HepG2 (cell line): ENCODE results near the gene MXD3. TPM values are rescaled to one million over a fixed set of nuclear protein-coding genes. Genes with fewer than 3 reads are reported as not detected.

Experiments
- ATAC-seq: fragments of 200-7000 bp; cut with Tn5 transposase; 3 replicates; pipeline ENCODE4 v1.9.1; 2020; ENCODE audit warnings: mild to moderate bottlenecking, moderate library complexity
- BruUV-seq: library from RNA; stranded (reverse); fragments of 400-500 nt; replicated peaks from 2 replicates; lab custom pipeline; 2021; lab: Mats Ljungman, UMichigan
- CTCF ChIA-PET: fragments of 300-600 bp; formaldehyde crosslinking; extraction: SDS; loops from one replicate; lab custom pipeline; 2021; ENCODE audit warnings: low total read pairs, inconsistent platforms, low intra/inter-chr PET ratio; lab: Yijun Ruan, JAX
- POLR2A ChIA-PET: fragments of 350-600 bp; sonication (Branson Sonifier 250); formaldehyde crosslinking; loops from one replicate; lab custom pipeline; 2020; ENCODE audit warnings: antibody characterized with exemption, inconsistent platforms; lab: Yijun Ruan, JAX
- DNase-seq: peaks from one replicate; pipeline ENCODE4 v3.0.0-alpha.2; 2015; ENCODE audit warnings: low spot score
- FAIRE-seq: peaks from 3 replicates; lab custom pipeline; 2011; peaks lifted over from hg19 to GRCh38; lab: Jason Lieb, UNC
- H2AFZ ChIP-seq: one replicate; pipeline ENCODE4 v1.6.1; 2011; ENCODE audit warnings: low read length, inconsistent platforms
- H3K27ac ChIP-seq: fragments of 300-600 bp; 3 replicates; pipeline ENCODE4 v1.8.0; 2011; ENCODE audit warnings: mixed run types, mild to moderate bottlenecking, mixed read lengths, low read length, inconsistent platforms; ENCODE audit not compliant: insufficient read depth; ENCODE audit errors: extremely low read length
- H3K27me3 ChIP-seq, 2 experiments: fragments of 200-600 bp in 1 of 2; 2 replicates in 1 of 2; 3 replicates in 1 of 2; pipeline versions ENCODE4 v1.6.0 to v1.8.0; 2011; ENCODE audit warnings: low read length in 2 of 2, mild to moderate bottlenecking in 2 of 2, moderate library complexity in 2 of 2, inconsistent platforms in 1 of 2; ENCODE audit not compliant: insufficient read depth in 2 of 2, control insufficient read depth in 1 of 2
- H3K36me3 ChIP-seq, 2 experiments: fragments of 200-600 bp in 1 of 2; replicated peaks in 1 of 2; 2 replicates in 1 of 2; 3 replicates in 1 of 2; pipeline versions ENCODE4 v1.5.1 to v1.8.0; 2011; ENCODE audit warnings: low read length in 2 of 2, inconsistent platforms in 1 of 2; ENCODE audit not compliant: insufficient read depth in 2 of 2, control insufficient read depth in 1 of 2
- H3K4me1 ChIP-seq: 2 replicates; pipeline ENCODE4 v1.5.1; 2012; ENCODE audit warnings: low read length, inconsistent platforms; ENCODE audit not compliant: insufficient read depth
- H3K4me2 ChIP-seq: 2 replicates; pipeline ENCODE4 v1.6.0; 2011; ENCODE audit warnings: low read depth, low read length, inconsistent platforms
- H3K4me3 ChIP-seq, 3 experiments: fragments of 200-600 bp in 1 of 3; sonication (generic), shearing (Covaris generic) in 1 of 3; replicated peaks in 1 of 3; 2 replicates each; pipeline ENCODE4 v1.5.1; 2011 to 2016; ENCODE audit warnings: low read length in 3 of 3, inconsistent platforms in 2 of 3, low read depth in 2 of 3, mild to moderate bottlenecking in 2 of 3, control low read depth in 1 of 3, mixed read lengths in 1 of 3; ENCODE audit not compliant: insufficient read depth in 1 of 3
- H3K79me2 ChIP-seq: one replicate; pipeline ENCODE4 v1.6.1; 2011; ENCODE audit warnings: low read length, inconsistent platforms; ENCODE audit not compliant: insufficient read depth
- H3K9ac ChIP-seq: 2 replicates; pipeline ENCODE4 v1.6.0; 2011; ENCODE audit warnings: mild to moderate bottlenecking, low read depth, low read length, inconsistent platforms; ENCODE audit not compliant: insufficient read depth
- H3K9me3 ChIP-seq: 2 replicates; pipeline ENCODE4 v1.5.1; 2012; ENCODE audit warnings: mild to moderate bottlenecking, low read length
- H4K20me1 ChIP-seq: 2 replicates; pipeline ENCODE4 v1.6.0; 2011; ENCODE audit warnings: inconsistent platforms, mild to moderate bottlenecking, low read length, moderate library complexity; ENCODE audit not compliant: insufficient read depth
- CREB1 ChIP-seq, 2 experiments: fragments of 450-650 bp in 1 of 2; IDR thresholded peaks; 2 replicates each; pipeline ENCODE4 v1.6.1; 2016 to 2017; ENCODE audit warnings: control low read depth in 1 of 2, mild to moderate bottlenecking in 1 of 2, missing compliant biosample characterization in 1 of 2, missing genetic modification characterization in 1 of 2
- NAIF1 ChIP-seq: sonication (generic); formaldehyde crosslinking; IDR thresholded peaks from 2 replicates; pipeline ENCODE4 v1.5.0; 2020; ENCODE audit warnings: mild to moderate bottlenecking, missing genetic modification reagents, borderline replicate concordance
- U2AF1 ChIP-seq: fragments of 200-400 bp; formaldehyde crosslinking; optimal IDR thresholded peaks from 2 replicates; pipeline ENCODE3; 2017; ENCODE audit warnings: mild to moderate bottlenecking, low read depth, low read length
- ZFP37 ChIP-seq: sonication (generic); formaldehyde crosslinking; IDR thresholded peaks from 2 replicates; pipeline ENCODE4 v1.4.0; 2020; ENCODE audit warnings: missing genetic modification reagents, borderline replicate concordance
- ZMYM2 ChIP-seq: sonication (generic); formaldehyde crosslinking; IDR thresholded peaks from 2 replicates; pipeline ENCODE4 v1.8.0; 2022; ENCODE audit warnings: mild to moderate bottlenecking, missing genetic modification reagents
- ZNF317 ChIP-seq: sonication (generic); formaldehyde crosslinking; IDR thresholded peaks from 2 replicates; pipeline ENCODE4 v1.5.0; 2020; ENCODE audit warnings: mild to moderate bottlenecking, missing genetic modification reagents
- WGBS: methylation state at CpG from one replicate; pipeline ENCODE4 v1.1.6; 2017; ENCODE audit warnings: low lambda C conversion rate; 5-methylcytosine and 5-hydroxymethylcytosine counted together
- in situ Hi-C: cut with HindIII; loops from 2 replicates; pipeline ENCODE4 v1.10.0; 2017; ENCODE audit warnings: low pct_unique_long_range_greater_than_20kb; ENCODE audit not compliant: extremely low pct_ligation_motif_present
- intact Hi-C: fragments of 100-400 bp; cut with micrococcal nuclease; formaldehyde crosslinking; loops from one replicate; pipeline ENCODE4 v1.10.0; 2022; ENCODE audit not compliant: unreplicated experiment
- polyA plus RNA-seq, 8 experiments: library from polyadenylated mRNA; depleted of rRNA in 3 of 8; stranded (reverse) in 7 of 8; unstranded in 1 of 8; fragments of >200 nt; fragmentation: Illumina TruSeq in 4 of 8; extraction: Trizol in 4 of 8; gene quantifications; 2 replicates each; pipeline versions ENCODE4 v1.2.1 to v1.2.3, GENCODE V29; 2011 to 2016; ENCODE audit warnings: low read depth in 4 of 8, missing spikeins in 1 of 8, mixed read lengths in 1 of 8; ENCODE audit not compliant: insufficient read depth in 1 of 8
- total RNA-seq, 5 experiments: library from RNA; depleted of rRNA; stranded (reverse); fragments of >200 nt; fragmentation: Illumina TruSeq; extraction: Trizol; gene quantifications; 2 replicates each; pipeline ENCODE4 v1.2.3, GENCODE V29; 2016; ENCODE audit warnings: low read depth in 1 of 5
- TF ChIP-seq, protein P1 (sequence below): IDR thresholded peaks from 2 replicates; pipeline ENCODE4 v1.6.1; 2012; ENCODE audit warnings: low read length, improper control_type of control experiment
- TF ChIP-seq, protein P2 (sequence below): sonication (generic); formaldehyde crosslinking; IDR thresholded peaks from 2 replicates; pipeline ENCODE4 v1.5.0; 2020; ENCODE audit warnings: mild to moderate bottlenecking, missing genetic modification reagents
- TF ChIP-seq, protein P3 (sequence below): sonication (generic); formaldehyde crosslinking; IDR thresholded peaks from 2 replicates; pipeline ENCODE4 v1.8.0; 2022; ENCODE audit warnings: mild to moderate bottlenecking, missing genetic modification reagents, borderline replicate concordance

The MXD3 gene
- total and polyA plus RNA-seq, 2 of the 13 experiments (the other 11 are each of a cell fraction or from before 2014, with no cell fraction given): 10.5 to 12.8 TPM

- DNase-seq (no peak), FAIRE-seq (no peak), ATAC-seq (no peak)
- H3K27me3 ChIP-seq: no peaks in the 10 kb centered on the region; a peak in 1 of 5 replicates
- H3K4me2 ChIP-seq: no peak overlapping the region
- no peak overlapping the region for H3K9ac ChIP-seq
- TF ChIP-seq U2AF1 (no peak), CREB1 (IDR thresholded peaks at IDR 0.05) (peak; percentile 34; the same call in 1 of the 2 replicates), CREB1 (CRISPR knock-in tag; IDR thresholded peaks at IDR 0.05) (no peak)
- ChIA-PET POLR2A (no interaction called here), CTCF (no interaction called here)
- 3% methylated on average over 2 of the region's 2 CpGs for WGBS
- H3K79me2 ChIP-seq: no peaks in the 10 kb centered on the region
- H3K4me1 ChIP-seq: no peaks in the 10 kb centered on the region
- H3K36me3 ChIP-seq: no peaks in the 10 kb centered on the region
- no peaks in the 10 kb centered on the region for H3K9me3 ChIP-seq
- in situ Hi-C loops: no loop called here
- intact Hi-C loops: no loop called here
- no peak overlapping the region for H2AFZ ChIP-seq
- H3K4me3 ChIP-seq: no peak overlapping the region
- no peaks in the 10 kb centered on the region for H4K20me1 ChIP-seq
- no TSS peak for BruUV-seq
- no peak overlapping the region for H3K27ac ChIP-seq
These were observed 23.5 kb downstream of the MXD3 start for GRCh38 chr5:177288191-177288590.

- no peak for DNase-seq
- Histone ChIP-seq H3K4me3 (no peak overlapping the region), H3K9ac (no peak overlapping the region), H3K27ac (no peak overlapping the region)
- intact Hi-C loops: no loop called here
- BruUV-seq: no TSS peak
- WGBS: 7% methylated on average over 1 of the region's 1 CpG
- TF ChIP-seq NAIF1: no peak
- TF ChIP-seq, protein P1, sequence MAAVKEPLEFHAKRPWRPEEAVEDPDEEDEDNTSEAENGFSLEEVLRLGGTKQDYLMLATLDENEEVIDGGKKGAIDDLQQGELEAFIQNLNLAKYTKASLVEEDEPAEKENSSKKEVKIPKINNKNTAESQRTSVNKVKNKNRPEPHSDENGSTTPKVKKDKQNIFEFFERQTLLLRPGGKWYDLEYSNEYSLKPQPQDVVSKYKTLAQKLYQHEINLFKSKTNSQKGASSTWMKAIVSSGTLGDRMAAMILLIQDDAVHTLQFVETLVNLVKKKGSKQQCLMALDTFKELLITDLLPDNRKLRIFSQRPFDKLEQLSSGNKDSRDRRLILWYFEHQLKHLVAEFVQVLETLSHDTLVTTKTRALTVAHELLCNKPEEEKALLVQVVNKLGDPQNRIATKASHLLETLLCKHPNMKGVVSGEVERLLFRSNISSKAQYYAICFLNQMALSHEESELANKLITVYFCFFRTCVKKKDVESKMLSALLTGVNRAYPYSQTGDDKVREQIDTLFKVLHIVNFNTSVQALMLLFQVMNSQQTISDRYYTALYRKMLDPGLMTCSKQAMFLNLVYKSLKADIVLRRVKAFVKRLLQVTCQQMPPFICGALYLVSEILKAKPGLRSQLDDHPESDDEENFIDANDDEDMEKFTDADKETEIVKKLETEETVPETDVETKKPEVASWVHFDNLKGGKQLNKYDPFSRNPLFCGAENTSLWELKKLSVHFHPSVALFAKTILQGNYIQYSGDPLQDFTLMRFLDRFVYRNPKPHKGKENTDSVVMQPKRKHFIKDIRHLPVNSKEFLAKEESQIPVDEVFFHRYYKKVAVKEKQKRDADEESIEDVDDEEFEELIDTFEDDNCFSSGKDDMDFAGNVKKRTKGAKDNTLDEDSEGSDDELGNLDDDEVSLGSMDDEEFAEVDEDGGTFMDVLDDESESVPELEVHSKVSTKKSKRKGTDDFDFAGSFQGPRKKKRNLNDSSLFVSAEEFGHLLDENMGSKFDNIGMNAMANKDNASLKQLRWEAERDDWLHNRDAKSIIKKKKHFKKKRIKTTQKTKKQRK: no peak
- TF ChIP-seq ZMYM2 (CRISPR knock-in tag): no peak
- TF ChIP-seq, protein P2, sequence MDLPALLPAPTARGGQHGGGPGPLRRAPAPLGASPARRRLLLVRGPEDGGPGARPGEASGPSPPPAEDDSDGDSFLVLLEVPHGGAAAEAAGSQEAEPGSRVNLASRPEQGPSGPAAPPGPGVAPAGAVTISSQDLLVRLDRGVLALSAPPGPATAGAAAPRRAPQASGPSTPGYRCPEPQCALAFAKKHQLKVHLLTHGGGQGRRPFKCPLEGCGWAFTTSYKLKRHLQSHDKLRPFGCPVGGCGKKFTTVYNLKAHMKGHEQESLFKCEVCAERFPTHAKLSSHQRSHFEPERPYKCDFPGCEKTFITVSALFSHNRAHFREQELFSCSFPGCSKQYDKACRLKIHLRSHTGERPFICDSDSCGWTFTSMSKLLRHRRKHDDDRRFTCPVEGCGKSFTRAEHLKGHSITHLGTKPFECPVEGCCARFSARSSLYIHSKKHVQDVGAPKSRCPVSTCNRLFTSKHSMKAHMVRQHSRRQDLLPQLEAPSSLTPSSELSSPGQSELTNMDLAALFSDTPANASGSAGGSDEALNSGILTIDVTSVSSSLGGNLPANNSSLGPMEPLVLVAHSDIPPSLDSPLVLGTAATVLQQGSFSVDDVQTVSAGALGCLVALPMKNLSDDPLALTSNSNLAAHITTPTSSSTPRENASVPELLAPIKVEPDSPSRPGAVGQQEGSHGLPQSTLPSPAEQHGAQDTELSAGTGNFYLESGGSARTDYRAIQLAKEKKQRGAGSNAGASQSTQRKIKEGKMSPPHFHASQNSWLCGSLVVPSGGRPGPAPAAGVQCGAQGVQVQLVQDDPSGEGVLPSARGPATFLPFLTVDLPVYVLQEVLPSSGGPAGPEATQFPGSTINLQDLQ (CRISPR knock-in tag): no peak
- no peak for TF ChIP-seq ZNF317 (CRISPR knock-in tag)
- no peak for TF ChIP-seq ZFP37
- TF ChIP-seq, protein P3, sequence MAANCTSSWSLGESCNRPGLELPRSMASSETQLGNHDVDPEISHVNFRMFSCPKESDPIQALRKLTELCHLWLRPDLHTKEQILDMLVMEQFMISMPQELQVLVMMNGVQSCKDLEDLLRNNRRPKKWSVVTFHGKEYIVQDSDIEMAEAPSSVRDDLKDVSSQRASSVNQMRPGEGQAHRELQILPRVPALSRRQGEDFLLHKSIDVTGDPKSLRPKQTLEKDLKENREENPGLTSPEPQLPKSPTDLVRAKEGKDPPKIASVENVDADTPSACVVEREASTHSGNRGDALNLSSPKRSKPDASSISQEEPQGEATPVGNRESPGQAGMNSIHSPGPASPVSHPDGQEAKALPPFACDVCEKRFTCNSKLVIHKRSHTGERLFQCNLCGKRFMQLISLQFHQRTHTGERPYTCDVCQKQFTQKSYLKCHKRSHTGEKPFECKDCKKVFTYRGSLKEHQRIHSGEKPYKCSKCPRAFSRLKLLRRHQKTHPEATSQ (CRISPR knock-in tag): no peak
- TF ChIP-seq, all 625 proteins: peak for 0
- no peak overlapping the region for H2AFZ ChIP-seq
- no peaks in the 10 kb centered on the region for H3K4me1 ChIP-seq
- no peak for FAIRE-seq
- H3K9me3 ChIP-seq: no peaks in the 10 kb centered on the region
- H3K27me3 ChIP-seq: no peaks in the 10 kb centered on the region; a peak in 1 of 5 replicates
- CTCF ChIA-PET: no interaction called here
- H3K4me2 ChIP-seq: no peak overlapping the region
- POLR2A ChIA-PET: no interaction called here
- H3K79me2 ChIP-seq: no peaks in the 10 kb centered on the region
- in situ Hi-C loops: no loop called here
- H4K20me1 ChIP-seq: no peaks in the 10 kb centered on the region
- no peak for ATAC-seq
- no peaks in the 10 kb centered on the region for H3K36me3 ChIP-seq
These were observed 34.8 kb downstream of the MXD3 start for GRCh38 chr5:177276886-177277285.
